Esophagus muscularis mucosa (tissue), 4 donors: ENCODE measurements around the gene BRI3. TPM values are rescaled to one million over a fixed set of nuclear protein-coding genes. Genes with fewer than 3 reads are reported as not detected.

Experiments
- DNase-seq: peaks from one replicate; pipeline ENCODE4 v3.0.0-alpha.2; 2017; ENCODE audit errors: extremely low spot score
- H3K27ac ChIP-seq, 4 donors: fragments of 200-600 bp; sonication (generic); replicated peaks in 1 of 4; 1 replicate in 3 of 4; 2 replicates in 1 of 4; pipeline ENCODE4 v1.5.1; 2016 to 2019; ENCODE audit warnings: mild to moderate bottlenecking in 1 of 4
- H3K27me3 ChIP-seq, 4 donors: fragments of 200-600 bp; sonication (generic); one replicate each; pipeline versions ENCODE4 v1.5.1 to v1.6.0; 2016 to 2019
- H3K36me3 ChIP-seq, 4 donors: fragments of 200-600 bp; sonication (generic); one replicate each; pipeline ENCODE4 v1.5.1; 2016 to 2019
- H3K4me1 ChIP-seq, 4 donors: fragments of 200-600 bp; sonication (generic); one replicate each; pipeline ENCODE4 v1.5.1; 2016 to 2019
- H3K4me3 ChIP-seq, 4 donors: fragments of 200-600 bp; sonication (generic); 1 replicate in 2 of 4; 2 replicates in 2 of 4; pipeline ENCODE4 v1.5.1; 2016 to 2019; ENCODE audit warnings: mild to moderate bottlenecking in 4 of 4, moderate library complexity in 1 of 4
- H3K9me3 ChIP-seq, 4 donors: fragments of 200-600 bp; sonication (generic); 1 replicate in 3 of 4; 2 replicates in 1 of 4; pipeline ENCODE4 v1.5.1; 2016 to 2019
- EP300 ChIP-seq: sonication (generic); formaldehyde crosslinking; IDR thresholded peaks from one replicate; pipeline ENCODE4 v1.6.1; 2017; ENCODE audit warnings: antibody characterized with exemption
- POLR2A ChIP-seq: fragments of 450-650 bp; IDR thresholded peaks from one replicate; pipeline ENCODE4 v1.6.1; 2017; ENCODE audit warnings: antibody characterized with exemption, moderate library complexity, mild to moderate bottlenecking, low read depth
- POLR2AphosphoS5 ChIP-seq, 2 donors: sonication (generic); formaldehyde crosslinking; IDR thresholded peaks; one replicate each; pipeline ENCODE4 v1.6.1; 2017; ENCODE audit warnings: antibody characterized with exemption in 2 of 2
- WGBS: methylation state at CpG from one replicate; pipeline ENCODE4 v1.1.5; 2018; 5-methylcytosine and 5-hydroxymethylcytosine counted together
- intact Hi-C: fragments of 100-400 bp; cut with DNase I; formaldehyde crosslinking; loops from one replicate; pipeline ENCODE4 v1.15.1; 2023
- total RNA-seq, 4 donors: library from RNA; depleted of rRNA; stranded (reverse); fragments of >200 nt; gene quantifications; one replicate each; pipeline versions ENCODE4 v1.1.0 to v1.2.1, GENCODE V29; 2016
- TF ChIP-seq, protein P1 (sequence below), 3 experiments: fragments of 200-600 bp in 2 of 3; fragments of 450-650 bp in 1 of 3; sonication (generic) in 2 of 3; IDR thresholded peaks; one replicate each; pipeline ENCODE4 v1.5.1; 2017 to 2019; ENCODE audit warnings: antibody characterized with exemption in 3 of 3, mild to moderate bottlenecking in 2 of 3, moderate library complexity in 1 of 3

BRI3 gene
- total RNA-seq, 4 donors from 2014 or later, result 34.5 to 74.7 (median 55.3) TPM

DNA sequence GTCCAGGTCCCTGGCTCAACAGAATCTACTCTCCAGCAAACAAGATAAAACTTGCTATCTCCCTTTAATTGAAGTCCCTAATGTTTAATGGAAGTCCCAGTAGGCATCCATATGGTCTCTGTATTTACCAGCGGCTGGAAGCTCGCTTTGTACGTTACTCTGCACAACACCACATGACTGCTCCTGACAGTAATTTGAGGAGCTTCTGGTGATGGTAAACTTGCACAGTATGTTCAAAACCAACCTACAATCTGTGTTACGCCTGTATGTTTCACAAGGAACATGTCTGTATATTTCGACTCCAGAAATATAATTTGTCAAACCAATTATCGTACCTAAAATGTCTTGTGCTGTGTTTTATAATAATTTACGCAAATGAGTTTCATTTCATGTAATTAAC is 25.1 kb upstream of the BRI3 start:
- H3K27me3 ChIP-seq, result no peaks in the 10 kb centered on the region
- WGBS, result 90% methylated on average over 7 of the region's 7 CpGs

DNA sequence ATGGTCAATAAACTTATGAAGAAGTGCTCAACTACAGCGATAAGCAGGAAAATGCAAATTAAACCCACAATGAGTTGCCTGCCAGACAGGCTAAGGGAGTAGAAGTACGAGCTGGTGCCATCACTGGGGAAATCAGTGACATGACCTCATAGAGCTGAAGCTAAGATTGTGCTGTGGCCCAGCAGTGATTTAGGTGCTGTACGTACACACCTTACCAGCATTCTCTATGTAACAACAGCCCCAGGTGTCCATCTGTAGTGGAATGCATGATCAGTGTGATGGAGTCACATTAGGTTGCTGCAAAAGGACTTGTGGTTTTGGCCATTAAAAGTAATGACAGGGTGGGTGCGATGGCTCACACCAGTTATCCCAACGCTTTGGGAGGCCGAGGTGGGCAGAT is 23.8 kb upstream of the BRI3 start:
- no peaks in the 10 kb centered on the region for H3K27me3 ChIP-seq
- H3K4me3 ChIP-seq, result no peak overlapping the region
- no peak overlapping the region for H3K27ac ChIP-seq
- no peaks in the 10 kb centered on the region for H3K9me3 ChIP-seq
- peaks cover 7 to 12% (median 9%) of the 10 kb centered on the region in 4 donors for H3K4me1 ChIP-seq
- TF ChIP-seq, protein P1, sequence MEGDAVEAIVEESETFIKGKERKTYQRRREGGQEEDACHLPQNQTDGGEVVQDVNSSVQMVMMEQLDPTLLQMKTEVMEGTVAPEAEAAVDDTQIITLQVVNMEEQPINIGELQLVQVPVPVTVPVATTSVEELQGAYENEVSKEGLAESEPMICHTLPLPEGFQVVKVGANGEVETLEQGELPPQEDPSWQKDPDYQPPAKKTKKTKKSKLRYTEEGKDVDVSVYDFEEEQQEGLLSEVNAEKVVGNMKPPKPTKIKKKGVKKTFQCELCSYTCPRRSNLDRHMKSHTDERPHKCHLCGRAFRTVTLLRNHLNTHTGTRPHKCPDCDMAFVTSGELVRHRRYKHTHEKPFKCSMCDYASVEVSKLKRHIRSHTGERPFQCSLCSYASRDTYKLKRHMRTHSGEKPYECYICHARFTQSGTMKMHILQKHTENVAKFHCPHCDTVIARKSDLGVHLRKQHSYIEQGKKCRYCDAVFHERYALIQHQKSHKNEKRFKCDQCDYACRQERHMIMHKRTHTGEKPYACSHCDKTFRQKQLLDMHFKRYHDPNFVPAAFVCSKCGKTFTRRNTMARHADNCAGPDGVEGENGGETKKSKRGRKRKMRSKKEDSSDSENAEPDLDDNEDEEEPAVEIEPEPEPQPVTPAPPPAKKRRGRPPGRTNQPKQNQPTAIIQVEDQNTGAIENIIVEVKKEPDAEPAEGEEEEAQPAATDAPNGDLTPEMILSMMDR (IDR thresholded peaks at IDR 0.05), result no peak
- TF ChIP-seq EP300 (no peak), POLR2A (no peak), POLR2AphosphoS5 (IDR thresholded peaks at IDR 0.05) (no peak)
- no peak for DNase-seq
- intact Hi-C loops, result no loop called here
- WGBS, result 93% methylated on average over 6 of the region's 6 CpGs
- peaks cover 7 to 55% (median 26%) of the 10 kb centered on the region in 4 donors for H3K36me3 ChIP-seq

More for the DNA sequence above, 25.1 kb upstream of the BRI3 start:
- no peak for TF ChIP-seq POLR2AphosphoS5 (IDR thresholded peaks at IDR 0.05)
- TF ChIP-seq POLR2A, result no peak
- TF ChIP-seq, protein P1 (IDR thresholded peaks at IDR 0.05), result no peak
- TF ChIP-seq EP300, result no peak
- intact Hi-C loops, result no loop called here
- Histone ChIP-seq H3K4me3 (no peak overlapping the region), H3K4me1 (peaks cover 10 to 19% (median 14%) of the 10 kb centered on the region in 4 donors), H3K36me3 (peaks cover 7 to 46% (median 24%) of the 10 kb centered on the region in 4 donors), H3K9me3 (no peaks in the 10 kb centered on the region), H3K27ac (no peak overlapping the region)
- no peak for DNase-seq

DNA sequence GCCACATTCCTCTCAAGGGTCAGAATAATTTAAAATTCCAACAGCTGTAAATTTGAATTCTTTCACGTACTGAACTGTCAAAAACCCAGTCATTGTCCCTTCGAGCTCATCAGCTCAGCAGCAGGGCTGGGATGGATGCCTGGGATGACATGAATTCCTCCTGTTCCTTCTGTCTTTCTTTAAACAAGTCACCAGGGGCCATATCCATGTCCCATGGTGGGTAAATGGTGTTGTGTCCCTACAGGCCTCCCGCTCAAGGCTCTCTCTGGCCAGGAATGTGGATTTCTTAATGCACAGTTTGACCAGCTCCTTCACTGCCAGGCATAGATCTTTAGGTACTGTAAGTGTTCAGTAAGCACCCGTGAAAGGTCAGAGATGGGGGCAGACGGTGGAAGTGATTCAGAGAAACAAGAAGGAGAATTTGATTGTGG is 15.6 kb upstream of the BRI3 start:
- DNase-seq, result no peak
- intact Hi-C loops, result no loop called here
- Histone ChIP-seq H3K27ac (no peak overlapping the region), H3K9me3 (no peaks in the 10 kb centered on the region), H3K36me3 (peaks cover 0 to 28% (median 7%) of the 10 kb centered on the region in 4 donors), H3K4me1 (no peaks in the 10 kb centered on the region), H3K4me3 (no peak overlapping the region), H3K27me3 (no peaks in the 10 kb centered on the region)
- TF ChIP-seq POLR2A (no peak), POLR2AphosphoS5 (IDR thresholded peaks at IDR 0.05) (no peak), EP300 (no peak)
- TF ChIP-seq, protein P1 (IDR thresholded peaks at IDR 0.05), result no peak
- WGBS, result 81% methylated on average over 5 of the region's 5 CpGs

DNA sequence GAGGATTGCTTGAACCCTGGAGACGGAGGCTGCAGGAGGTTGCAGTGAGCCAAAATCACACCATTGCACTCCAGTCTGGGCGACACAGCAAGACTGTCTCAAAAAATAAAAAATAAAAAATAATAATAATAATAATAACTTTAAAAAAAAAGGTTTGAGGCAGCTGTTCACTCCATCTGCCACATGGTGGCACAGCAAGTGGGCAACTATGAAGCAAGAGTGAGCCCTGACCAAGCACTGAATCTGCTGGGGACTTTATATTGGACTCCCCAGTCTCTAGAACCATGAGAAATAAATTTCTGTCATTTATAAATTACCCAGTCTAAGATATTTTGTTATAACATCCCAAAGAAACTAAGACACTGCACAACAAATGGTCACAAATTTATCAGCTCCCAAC is 14.6 kb upstream of the BRI3 start:
- Histone ChIP-seq H3K27ac (no peak overlapping the region), H3K4me1 (no peaks in the 10 kb centered on the region), H3K9me3 (no peaks in the 10 kb centered on the region), H3K27me3 (no peaks in the 10 kb centered on the region), H3K4me3 (no peak overlapping the region), H3K36me3 (peaks cover 0 to 18% (median 0%) of the 10 kb centered on the region in 4 donors)
- no peak for DNase-seq
- 64% methylated on average over 2 of the region's 2 CpGs for WGBS
- intact Hi-C loops, result no loop called here
- TF ChIP-seq, protein P1 (IDR thresholded peaks at IDR 0.05), result peak in 2 of 3 experiments; percentile 18 to 30
- no peak for TF ChIP-seq EP300

DNA sequence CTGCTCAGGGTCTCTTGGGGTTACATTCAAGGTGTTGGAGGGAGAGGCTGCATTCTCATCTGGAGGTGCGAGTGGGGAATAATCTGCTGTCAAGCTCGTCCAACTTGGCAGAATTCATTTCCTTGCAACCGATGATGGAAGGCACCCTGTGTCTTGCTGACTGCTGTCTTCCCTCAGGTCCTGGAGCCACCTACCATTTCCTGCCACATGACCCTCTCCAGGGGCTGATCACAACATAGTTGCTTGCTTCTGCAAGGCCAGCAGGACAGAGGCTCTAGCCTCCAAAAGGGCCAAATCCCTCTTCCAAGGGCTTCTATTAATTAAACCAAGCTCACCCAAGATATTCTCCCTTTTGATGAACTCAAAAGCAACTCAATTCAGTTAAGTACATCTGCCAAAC is 14.2 kb upstream of the BRI3 start:
- H3K9me3 ChIP-seq, result no peaks in the 10 kb centered on the region
- intact Hi-C loops, result no loop called here
- 100% methylated on average over 3 of the region's 3 CpGs for WGBS

More for the DNA sequence above, 14.2 kb upstream of the BRI3 start:
- Histone ChIP-seq H3K4me3 (no peak overlapping the region), H3K4me1 (no peaks in the 10 kb centered on the region), H3K36me3 (peaks cover 0 to 14% (median 0%) of the 10 kb centered on the region in 4 donors), H3K27me3 (no peaks in the 10 kb centered on the region), H3K27ac (no peak overlapping the region)
- no peak for DNase-seq
- TF ChIP-seq, protein P1 (IDR thresholded peaks at IDR 0.05), result no peak
- no peak for TF ChIP-seq POLR2AphosphoS5 (IDR thresholded peaks at IDR 0.05)
- TF ChIP-seq POLR2A, result no peak
- TF ChIP-seq EP300, result no peak
